ENCODE data around the gene POU2AF3.

POU2AF3 gene

DNA sequence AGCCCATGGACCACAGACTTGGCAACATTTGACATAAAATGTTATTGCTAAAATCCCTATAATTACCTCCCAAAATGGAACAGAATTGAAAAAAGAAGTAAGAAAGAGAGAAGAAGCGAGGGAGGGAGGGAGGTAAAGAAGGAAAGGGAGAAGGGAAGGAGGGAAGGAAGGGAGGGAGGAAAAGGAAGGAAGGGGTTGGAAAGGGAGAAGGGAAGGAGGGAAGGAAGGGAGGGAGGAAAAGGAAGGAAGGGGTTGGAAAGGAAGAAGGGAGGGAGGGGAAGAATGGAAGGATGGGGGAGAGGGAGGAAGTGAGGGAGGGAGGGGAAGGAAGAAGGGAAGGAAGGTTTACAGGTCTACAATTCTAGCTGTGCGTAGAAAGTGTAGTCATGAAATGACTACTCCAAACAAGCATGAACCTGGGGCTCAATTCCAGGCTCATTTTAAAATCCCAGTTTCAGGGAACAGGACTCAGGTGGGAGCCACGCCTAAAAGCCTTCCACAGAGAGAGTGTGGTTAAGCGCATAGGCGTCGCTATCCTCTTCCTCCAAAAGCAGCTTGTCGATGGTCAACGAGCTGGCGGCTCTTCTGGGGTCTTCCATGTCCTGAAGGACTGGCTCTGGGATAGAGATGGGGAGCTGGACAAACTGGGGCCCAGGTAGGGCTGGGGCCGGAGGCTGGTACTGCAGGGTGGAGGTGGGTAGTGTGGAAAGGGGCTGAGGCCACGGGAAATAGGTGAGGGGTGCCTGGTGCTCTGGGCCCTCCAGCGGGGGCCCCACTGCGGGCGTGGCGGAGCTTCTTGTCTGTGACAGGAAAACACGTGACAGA is 55.6 kb downstream of the POU2AF3 start:
- DNase-seq: no peak

- no peak for DNase-seq
These were observed 56.2 kb downstream of the POU2AF3 start for GRCh38 chr11:111354601-111354891.

- DNase-seq: no peak
These were observed 56.8 kb downstream of the POU2AF3 start for GRCh38 chr11:111355101-111355500.

DNA sequence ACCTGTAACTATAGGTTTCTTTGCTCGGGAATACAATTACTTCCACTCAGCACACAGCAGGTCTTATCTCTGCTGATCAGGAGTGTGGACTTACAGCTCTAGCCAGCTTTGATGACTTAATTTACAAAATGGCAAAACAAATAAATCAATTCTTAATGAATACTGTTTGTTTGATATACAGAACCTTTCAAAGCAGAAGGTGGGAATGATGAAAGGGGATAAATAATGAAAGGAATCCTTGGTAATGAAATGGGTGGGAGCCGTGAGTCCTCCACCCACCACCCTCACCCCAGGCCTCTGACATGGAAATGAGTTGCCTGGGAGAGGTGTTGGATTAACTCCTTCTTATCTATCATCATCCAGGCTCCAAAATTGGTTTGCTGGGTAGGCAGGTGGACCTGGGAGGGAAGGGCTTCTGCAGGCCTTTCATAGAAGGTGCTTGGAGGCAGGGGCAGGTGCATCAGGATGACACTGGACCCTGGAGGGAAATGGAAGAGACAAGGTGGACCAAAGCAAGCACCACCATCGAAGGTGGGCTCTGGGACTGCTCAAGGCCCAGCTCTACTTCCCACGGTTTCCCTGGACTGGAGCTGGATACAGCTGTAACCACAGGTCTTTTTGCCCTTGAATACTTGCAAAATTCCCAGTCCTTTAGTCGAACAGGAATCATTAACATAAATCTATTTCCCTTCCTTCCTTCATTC is 57.8 kb downstream of the POU2AF3 start:
- DNase-seq: no peak

- DNase-seq: no peak
These were observed 58.3 kb downstream of the POU2AF3 start for GRCh38 chr11:111356660-111357048.

GRCh38 chr11:111357150-111358037 is 59.0 kb downstream of the POU2AF3 start:
- DNase-seq: no peak
